Right cardiac atrium (tissue), 5 donors: Measurements from ENCODE around the gene SULT6B1. TPM values are rescaled to one million over a fixed set of nuclear protein-coding genes. Genes with fewer than 3 reads are reported as not detected.

ENCODE experiments used
- ATAC-seq, 2 donors: fragments of 200-7000 bp; cut with Tn5 transposase; one replicate each; pipeline versions ENCODE4 v1.8.0 to v1.9.1; 2020; ENCODE audit warnings: moderate library complexity in 2 of 2, mild to moderate bottlenecking in 1 of 2
- DNase-seq, 3 donors: peaks; one replicate each; pipeline ENCODE4 v3.0.0-alpha.2; 2020
- H3K27ac ChIP-seq: one replicate; pipeline ENCODE4 v1.5.1; 2013; ENCODE audit warnings: mild to moderate bottlenecking, low read length, control low read depth, moderate library complexity
- H3K27me3 ChIP-seq: one replicate; pipeline ENCODE4 v1.6.1; 2013; ENCODE audit not compliant: control insufficient read depth, insufficient read depth
- H3K4me1 ChIP-seq: one replicate; pipeline ENCODE4 v1.6.1; 2013; ENCODE audit warnings: low read length; ENCODE audit not compliant: control insufficient read depth, insufficient read depth
- H3K4me3 ChIP-seq: one replicate; pipeline ENCODE4 v1.5.1; 2013; ENCODE audit warnings: low read length, control low read depth
- H3K9me3 ChIP-seq: one replicate; pipeline ENCODE4 v1.6.1; 2013; ENCODE audit warnings: low read length; ENCODE audit not compliant: control insufficient read depth
- WGBS: extraction: QIAGEN DNeasy Blood & Tissue Kit; methylation state at CpG from one replicate; pipeline ENCODE4 v1.1.7; 2013; 5-methylcytosine and 5-hydroxymethylcytosine counted together
- intact Hi-C, 4 donors: fragments of 100-400 bp; cut with DNase I; formaldehyde crosslinking; loops; one replicate each; pipeline versions ENCODE4 v1.11.0 to v1.14.0; 2022 to 2023
- polyA plus RNA-seq: library from polyadenylated mRNA; stranded (reverse); fragments of 200-250 nt; gene quantifications from one replicate; pipeline ENCODE4 v1.2.3, GENCODE V29; 2013
- total RNA-seq, 4 donors: library from RNA; stranded (reverse); fragmentation: NEBNext Ultra II Directional; extraction: Animal tissue kit (Norgen Biotek cat#: 25700); gene quantifications; one replicate each; pipeline ENCODE4 v1.2.1, GENCODE V29; 2021
- donor health status: healthy with polysubstance abuse.
- donor health status: DM: no; HTN: yes; CAD: no.
- donor health status: DM: no; HTN: no; CAD: no.
- donor health status: DM: no; HTN: yes; CAD: no; lungs with severe emphysema.
- donor health status: DM: yes; HTN: yes; CAD: no.

Gene SULT6B1
- total and polyA plus RNA-seq, 5 donors, result not detected

DNA sequence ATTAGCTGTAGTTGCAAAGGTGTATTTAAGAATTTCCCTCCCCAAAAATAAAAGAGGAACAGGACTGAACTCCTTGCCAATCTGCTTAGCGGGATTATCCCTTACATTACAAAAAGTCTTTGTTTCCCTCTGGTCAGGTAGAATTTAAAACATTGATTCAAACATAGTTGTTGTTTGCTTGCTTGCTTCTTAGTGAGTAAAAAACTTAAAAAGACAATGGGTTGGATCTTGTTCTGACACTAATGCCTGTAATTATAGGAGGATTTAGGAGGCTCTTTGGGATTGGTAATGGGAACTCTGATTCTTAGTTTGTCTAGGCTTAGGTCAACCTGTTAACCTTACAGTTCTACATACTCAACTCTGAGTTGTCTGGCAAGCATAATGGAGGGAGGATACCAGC is 4.1 kb upstream of the SULT6B1 start:
- Histone ChIP-seq H3K4me1 (no peaks in the 10 kb centered on the region), H3K27me3 (no peaks in the 10 kb centered on the region), H3K4me3 (no peak overlapping the region), H3K9me3 (no peaks in the 10 kb centered on the region), H3K27ac (no peak overlapping the region)
- no peak for DNase-seq
- 87% methylated on average over 1 of the region's 1 CpG for WGBS
- no peak for ATAC-seq
- intact Hi-C loops, result no loop called here

DNA sequence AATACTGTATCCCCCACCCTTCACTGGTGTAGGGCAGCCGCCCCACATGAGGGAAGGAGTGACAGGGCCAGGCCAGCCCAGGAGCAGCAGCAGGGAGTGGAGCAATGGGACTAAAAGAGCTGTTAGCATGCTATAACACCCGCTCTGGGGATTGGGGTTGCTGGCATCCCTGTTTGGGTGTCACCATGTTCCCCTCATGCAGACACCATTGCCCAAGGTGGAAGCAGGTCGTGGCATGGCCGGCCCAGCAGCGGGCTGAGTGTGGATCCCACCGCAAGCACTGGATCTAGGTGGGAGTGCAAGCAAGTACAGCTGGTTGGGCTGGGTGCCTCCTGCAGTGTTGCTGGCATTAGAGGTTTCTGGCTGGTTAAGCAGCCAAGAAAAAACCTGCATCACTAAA is 3.3 kb upstream of the SULT6B1 start:
- no peak overlapping the region for H3K27ac ChIP-seq
- no peaks in the 10 kb centered on the region for H3K27me3 ChIP-seq
- ATAC-seq (no peak), DNase-seq (no peak)
- intact Hi-C loops, result no loop called here
- 73% methylated on average over 6 of the region's 6 CpGs for WGBS
- no peaks in the 10 kb centered on the region for H3K9me3 ChIP-seq
- no peaks in the 10 kb centered on the region for H3K4me1 ChIP-seq
- H3K4me3 ChIP-seq, result no peak overlapping the region

DNA sequence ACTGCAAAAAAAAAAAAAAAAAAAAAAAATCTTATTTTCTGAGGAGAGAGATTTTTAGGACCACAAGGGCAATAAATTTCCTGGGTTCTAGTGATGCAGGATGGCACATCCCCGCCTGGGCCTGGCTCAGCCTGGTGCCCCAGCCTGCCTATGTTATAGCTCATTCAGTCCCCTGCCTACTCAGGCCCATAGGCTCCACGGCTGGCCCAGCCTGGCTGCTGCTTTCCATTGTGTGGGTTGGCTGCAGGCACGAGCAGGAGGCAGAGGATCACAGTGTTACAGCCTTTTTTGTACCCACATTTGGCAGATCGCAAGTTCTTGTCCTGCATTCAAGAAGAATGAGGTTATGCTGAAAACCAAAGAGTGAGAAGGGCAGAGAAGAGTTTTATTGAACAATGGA is 2.8 kb upstream of the SULT6B1 start:
- Histone ChIP-seq H3K9me3 (no peaks in the 10 kb centered on the region), H3K4me3 (no peak overlapping the region), H3K4me1 (no peaks in the 10 kb centered on the region), H3K27ac (no peak overlapping the region), H3K27me3 (no peaks in the 10 kb centered on the region)
- DNase-seq, result no peak
- ATAC-seq, result no peak
- WGBS, result 80% methylated on average over 4 of the region's 4 CpGs
- intact Hi-C loops, result no loop called here

GRCh38 chr2:37190290-37190689 is 1.8 kb upstream of the SULT6B1 start:
- no peak overlapping the region for H3K4me3 ChIP-seq
- H3K9me3 ChIP-seq, result no peaks in the 10 kb centered on the region
- H3K27ac ChIP-seq, result no peak overlapping the region
- DNase-seq (no peak), ATAC-seq (no peak)
- 82% methylated on average over 4 of the region's 4 CpGs for WGBS
- H3K27me3 ChIP-seq, result no peaks in the 10 kb centered on the region
- intact Hi-C loops, result no loop called here
- no peaks in the 10 kb centered on the region for H3K4me1 ChIP-seq

DNA sequence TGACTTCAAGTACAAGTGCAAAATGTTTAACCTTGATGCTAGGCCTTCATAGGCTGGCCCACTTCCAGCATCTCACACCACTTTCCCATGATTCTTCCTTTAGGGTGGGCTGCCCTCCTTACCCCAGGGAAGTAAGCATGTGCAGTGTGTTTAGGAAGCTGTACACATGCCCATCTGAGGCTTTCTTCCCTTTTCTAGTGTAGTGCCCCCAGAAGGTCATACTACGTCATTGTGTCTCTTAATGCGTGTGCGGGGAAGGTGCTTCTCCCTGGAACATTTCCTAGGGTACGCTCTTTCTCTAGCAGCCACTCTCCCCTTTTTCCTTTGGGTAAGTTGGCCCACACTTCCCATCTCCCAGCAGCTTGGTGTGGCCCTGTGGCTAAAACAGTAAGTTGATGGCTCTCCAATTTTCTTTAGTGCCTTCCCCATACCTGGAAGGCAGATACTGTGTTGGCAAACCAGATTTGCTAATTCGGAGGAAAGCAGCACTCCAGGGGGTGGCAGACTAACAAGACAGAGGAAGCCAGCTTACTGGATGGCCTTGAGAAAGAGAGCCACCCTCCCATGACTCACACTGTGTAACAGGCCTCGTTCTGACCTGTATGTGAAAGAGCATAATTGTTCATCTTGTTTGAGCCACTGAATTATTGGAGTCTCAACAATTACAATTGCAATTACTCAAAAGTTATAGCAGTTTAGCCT is 1.1 kb upstream of the SULT6B1 start:
- H3K9me3 ChIP-seq, result no peaks in the 10 kb centered on the region
- 76% methylated on average over 6 of the region's 6 CpGs for WGBS
- intact Hi-C loops, result no loop called here
- peak in 1 of 2 donors; percentile 48 for ATAC-seq
- H3K4me3 ChIP-seq, result no peak overlapping the region
- no peaks in the 10 kb centered on the region for H3K4me1 ChIP-seq
- no peak for DNase-seq
- H3K27ac ChIP-seq, result no peak overlapping the region
- H3K27me3 ChIP-seq, result no peaks in the 10 kb centered on the region

GRCh38 chr2:37181726-37182684 is 6.5 kb downstream of the SULT6B1 start:
- intact Hi-C loops, result no loop called here
- DNase-seq (no peak), ATAC-seq (no peak)
- WGBS, result 70% methylated on average over 17 of the region's 17 CpGs
- H3K4me1 ChIP-seq, result no peaks in the 10 kb centered on the region
- no peaks in the 10 kb centered on the region for H3K27me3 ChIP-seq
- H3K9me3 ChIP-seq, result no peaks in the 10 kb centered on the region
- no peak overlapping the region for H3K27ac ChIP-seq
- H3K4me3 ChIP-seq, result no peak overlapping the region

DNA sequence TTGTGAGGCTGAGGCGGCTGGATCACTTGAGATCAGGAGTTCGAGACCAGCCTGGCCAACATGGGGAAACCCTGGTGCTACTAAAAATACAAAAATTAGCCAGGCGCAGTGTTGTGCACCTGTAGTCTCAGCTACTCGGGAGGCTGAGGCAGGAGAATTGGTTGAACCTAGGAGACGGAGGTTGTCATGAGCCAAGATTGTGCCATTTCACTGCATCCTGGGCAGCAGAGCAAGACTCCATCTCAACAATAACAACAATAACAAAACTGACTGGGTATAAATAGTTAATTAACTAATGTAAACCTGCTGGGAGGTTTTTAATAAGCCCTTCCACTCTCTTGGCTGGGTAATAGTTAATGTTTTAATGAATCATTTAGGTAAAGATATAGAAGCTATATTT is 7.8 kb downstream of the SULT6B1 start:
- Histone ChIP-seq H3K4me3 (no peak overlapping the region), H3K27me3 (no peaks in the 10 kb centered on the region), H3K4me1 (no peaks in the 10 kb centered on the region), H3K27ac (no peak overlapping the region), H3K9me3 (no peaks in the 10 kb centered on the region)
- intact Hi-C loops, result no loop called here
- ATAC-seq, result no peak
- no peak for DNase-seq
- 97% methylated on average over 5 of the region's 5 CpGs for WGBS

DNA sequence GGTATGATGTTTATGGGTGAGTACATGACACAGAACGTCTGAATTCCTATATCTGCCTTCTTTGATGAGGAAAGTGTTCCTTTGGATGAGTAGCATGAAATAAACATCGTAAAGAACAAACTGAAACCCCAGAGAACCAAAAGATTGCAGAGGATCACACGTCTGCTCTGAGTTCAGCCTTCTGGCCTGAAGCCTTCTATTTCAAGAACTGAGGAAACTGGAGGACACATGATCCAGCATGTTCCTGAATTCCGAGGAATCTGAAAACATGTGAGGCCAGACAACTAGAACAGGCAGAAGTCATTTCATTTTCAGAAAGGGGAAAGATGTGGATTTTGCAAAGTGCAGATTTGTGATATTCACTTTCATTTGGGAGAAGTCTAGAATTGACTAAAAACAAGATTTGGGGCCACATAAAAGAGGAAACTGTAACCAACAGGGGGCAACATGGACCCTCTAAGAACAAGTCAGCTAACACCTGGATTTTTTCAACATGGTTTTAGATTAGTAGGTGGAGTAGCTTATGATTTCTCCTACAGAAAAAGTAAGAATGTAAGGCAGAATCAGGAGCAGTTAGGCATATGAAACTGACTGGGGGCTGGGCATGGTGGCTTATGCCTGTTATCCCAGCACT is 8.3 kb downstream of the SULT6B1 start:
- intact Hi-C loops, result no loop called here

DNA sequence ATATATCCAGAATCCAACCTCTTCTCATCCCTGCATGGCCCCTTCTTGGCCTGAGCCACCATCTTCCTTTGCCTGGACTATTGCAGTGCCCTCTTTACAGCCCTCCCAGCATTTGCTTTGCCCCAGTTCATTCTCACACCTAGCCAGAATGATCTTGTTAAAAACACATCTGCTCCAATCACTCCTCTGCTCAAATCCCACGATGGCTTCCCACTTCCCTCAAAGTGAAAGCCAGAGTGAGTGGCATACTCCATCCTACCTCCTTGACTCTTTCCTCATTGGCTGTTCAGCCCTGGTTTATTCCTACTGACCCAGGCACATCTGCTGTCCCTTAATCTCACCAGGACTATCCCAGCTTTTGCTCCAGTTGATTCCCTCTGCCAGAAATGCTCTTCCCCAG is 14.7 kb downstream of the SULT6B1 start:
- ATAC-seq (no peak), DNase-seq (no peak)
- no peak overlapping the region for H3K27ac ChIP-seq
- no peak overlapping the region for H3K4me3 ChIP-seq
- 65% methylated on average over 1 of the region's 1 CpG for WGBS
- H3K27me3 ChIP-seq, result no peaks in the 10 kb centered on the region
- intact Hi-C loops, result no loop called here
- no peaks in the 10 kb centered on the region for H3K4me1 ChIP-seq
- no peaks in the 10 kb centered on the region for H3K9me3 ChIP-seq

More for the DNA sequence above, 8.3 kb downstream of the SULT6B1 start:
- ATAC-seq (no peak), DNase-seq (no peak)
- H3K4me3 ChIP-seq, result no peak overlapping the region
- 57% methylated on average over 4 of the region's 4 CpGs for WGBS
- no peaks in the 10 kb centered on the region for H3K4me1 ChIP-seq
- no peak overlapping the region for H3K27ac ChIP-seq
- H3K9me3 ChIP-seq, result no peaks in the 10 kb centered on the region
- no peaks in the 10 kb centered on the region for H3K27me3 ChIP-seq

GRCh38 chr2:37171624-37171950 is 16.9 kb downstream of the SULT6B1 start:
- DNase-seq (no peak), ATAC-seq (no peak)
- no peak overlapping the region for H3K27ac ChIP-seq
- intact Hi-C loops, result no loop called here
- H3K27me3 ChIP-seq, result no peaks in the 10 kb centered on the region
- no peak overlapping the region for H3K4me3 ChIP-seq
- no peaks in the 10 kb centered on the region for H3K9me3 ChIP-seq
- H3K4me1 ChIP-seq, result no peaks in the 10 kb centered on the region
